KG1 (cell line): Measurements from ENCODE around the gene TMEM238L.
"Not testable (repeated sequence)": the region's sequence is repeated elsewhere in the genome, so short reads cannot be mapped to it uniquely, and the experiment has no call there.

Experiments used
- DNase-seq: peaks from one replicate; lab custom pipeline; 2025; lab: John Stamatoyannopoulos, UW

The TMEM238L gene

GRCh38 chr17:10803830-10804475 is at the start of gene TMEM238L:
TMEM238L (minus strand) TSS chr17:10804099; CDS start chr17:10803963, 136 bp downstream.
- DNase-seq: no peak

- DNase-seq: not testable (repeated sequence)
These were observed 42.7 kb upstream of the TMEM238L start for GRCh38 chr17:10846636-10847035.

- DNase-seq: no peak
These were observed 41.5 kb upstream of the TMEM238L start for GRCh38 chr17:10845388-10845751.

DNA sequence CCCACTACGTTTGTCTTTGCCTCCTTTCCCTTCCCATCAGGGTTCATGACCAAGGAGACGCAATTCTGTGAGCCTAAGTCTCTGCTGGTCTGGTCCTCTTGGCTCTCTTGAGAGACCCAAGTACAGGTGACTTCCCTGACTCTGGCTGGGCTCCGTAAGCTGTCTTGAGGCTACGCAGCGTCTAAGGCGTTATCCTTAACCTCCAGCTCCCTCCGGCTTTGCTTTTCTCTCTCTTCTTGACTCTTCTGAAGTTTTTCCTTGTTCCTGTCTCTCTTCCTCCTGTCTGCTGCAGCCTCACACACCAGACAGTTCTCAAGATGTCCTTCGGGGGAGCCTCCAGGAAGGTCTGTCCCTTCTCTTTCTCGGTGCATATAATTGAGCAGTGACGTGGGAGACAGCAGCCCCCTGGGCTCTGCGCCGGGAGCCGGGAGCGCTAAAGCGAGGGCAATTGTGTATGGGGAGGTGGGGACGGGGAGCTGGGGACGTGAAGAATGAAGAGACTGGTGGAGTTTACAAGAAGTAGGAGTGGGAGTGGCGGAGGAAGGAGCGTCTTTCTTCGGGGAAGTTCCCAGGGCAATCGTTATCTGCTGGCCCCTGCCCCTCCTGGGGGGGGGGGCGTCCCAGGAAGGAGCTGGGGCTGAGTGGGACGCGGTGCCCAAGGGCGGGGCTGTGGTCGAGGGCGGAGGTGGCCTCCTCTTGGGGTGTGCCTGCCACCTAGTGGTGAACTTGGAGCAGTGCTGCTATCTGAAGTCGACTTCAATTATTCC is 40.9 kb upstream of the TMEM238L start:
- DNase-seq: no peak

DNA sequence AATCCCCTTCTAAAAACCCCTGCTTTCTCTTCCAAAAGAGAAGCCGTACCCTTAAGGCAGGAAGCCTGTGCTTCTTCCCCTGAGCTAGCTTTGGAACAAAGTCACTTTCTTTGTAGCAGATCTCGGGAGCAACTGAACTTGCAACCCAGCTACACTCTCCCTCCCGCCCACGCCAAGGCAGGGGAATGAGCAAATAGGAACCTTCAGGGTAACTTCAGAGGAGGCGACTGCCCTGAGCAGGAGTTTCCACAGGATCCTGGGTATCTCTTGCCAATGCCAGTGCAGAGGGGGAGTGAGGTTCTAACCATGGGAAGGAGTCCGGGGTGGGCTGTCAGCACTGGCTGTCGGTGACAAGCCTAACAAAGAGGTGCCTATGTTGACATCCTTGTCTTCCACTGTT is 39.9 kb upstream of the TMEM238L start:
- DNase-seq: no peak

DNA sequence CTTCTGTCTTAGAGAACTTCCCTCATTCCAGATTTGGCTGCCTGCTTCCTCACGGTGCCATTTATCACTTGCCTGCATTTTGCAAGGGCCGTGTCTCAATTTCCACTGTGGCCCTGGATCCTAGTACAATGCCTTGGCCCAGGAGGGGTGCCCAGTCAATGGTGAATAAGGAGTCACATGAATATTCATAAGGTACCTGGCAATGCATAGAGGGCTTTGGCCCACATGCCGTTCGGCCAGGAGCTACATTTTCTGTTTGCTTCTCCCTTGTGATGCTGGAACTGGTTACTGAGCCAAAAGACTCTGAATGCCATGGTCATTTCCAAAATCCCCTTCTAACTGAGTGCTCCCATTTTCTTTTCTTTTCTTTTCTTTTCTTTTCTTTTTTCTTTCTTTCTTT is 38.8 kb upstream of the TMEM238L start:
- no peak for DNase-seq

DNA sequence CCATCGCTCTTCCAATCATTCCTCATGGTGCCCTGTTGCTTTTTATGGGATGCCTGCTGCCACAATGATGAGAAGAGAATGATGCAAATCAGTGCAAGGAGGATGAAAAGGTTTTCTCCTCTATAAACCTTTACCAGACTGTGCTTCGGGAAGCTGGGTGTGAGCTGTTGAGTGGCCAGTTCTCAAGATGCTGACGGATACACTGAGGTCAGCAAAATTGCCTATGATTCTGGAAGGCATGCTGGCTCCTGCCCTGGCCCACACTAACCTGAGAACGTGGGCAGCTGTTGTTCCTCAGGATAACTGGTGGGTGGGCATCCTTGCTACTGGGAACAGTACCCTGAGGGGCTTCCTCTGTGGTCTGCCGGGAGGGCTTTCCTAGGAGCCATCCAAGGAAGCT is 34.8 kb upstream of the TMEM238L start:
- no peak for DNase-seq

GRCh38 chr17:10837921-10838320 is 34.0 kb upstream of the TMEM238L start, which contains the start of gene PIRT:
PIRT (minus strand) TSS chr17:10838087; CDS start chr17:10825645, 12,442 bp downstream.
- no peak for DNase-seq

DNA sequence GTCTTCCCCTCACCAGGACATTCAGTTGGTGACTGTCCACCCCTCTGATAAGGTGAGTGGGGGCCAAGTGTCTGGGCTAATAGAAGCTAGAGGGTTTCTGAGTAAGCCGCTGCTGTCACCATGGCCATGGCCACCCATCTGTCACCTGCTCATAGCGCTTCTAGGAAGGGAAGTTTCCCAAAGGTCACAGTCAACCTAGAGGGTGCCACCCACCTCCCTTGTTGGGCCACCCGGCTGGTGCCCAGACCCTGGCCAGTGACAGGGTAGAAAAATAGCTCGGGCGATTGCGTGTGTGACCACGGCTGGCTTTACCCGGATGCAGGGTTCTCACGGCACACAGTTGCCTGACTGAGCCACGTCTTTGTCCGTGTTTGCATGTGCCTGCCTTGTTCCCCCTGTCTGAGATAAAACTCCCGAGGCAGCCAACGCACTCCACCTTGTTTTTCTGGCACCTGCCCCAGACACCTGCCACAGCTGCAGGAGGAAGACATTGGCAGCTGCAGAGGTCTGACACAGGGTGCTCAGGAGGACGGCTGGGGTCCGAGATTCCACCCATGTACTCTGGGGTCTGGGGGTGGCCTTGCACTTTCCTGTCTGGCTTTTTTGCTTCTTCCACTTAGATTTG is 33.2 kb upstream of the TMEM238L start:
- no peak for DNase-seq

DNA sequence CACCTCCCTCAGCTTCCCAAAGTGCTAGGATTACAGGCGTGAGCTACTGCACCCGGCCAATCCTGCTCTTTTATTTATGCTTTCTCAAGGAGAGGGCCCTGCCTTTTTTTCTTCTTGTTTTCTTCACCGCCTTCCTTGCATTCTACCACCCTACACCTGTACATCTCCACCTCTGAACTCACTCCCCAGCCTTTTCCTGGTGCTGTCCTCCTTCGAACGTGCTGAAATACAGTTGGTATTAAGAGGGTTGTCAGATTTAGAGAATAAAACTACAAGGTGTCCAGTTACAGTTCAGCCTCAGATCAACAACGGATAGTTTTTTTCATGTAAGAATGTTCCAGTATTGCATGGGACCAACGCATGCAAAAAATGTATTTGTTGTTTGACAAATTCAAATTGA is 32.2 kb upstream of the TMEM238L start:
- DNase-seq: no peak

DNA sequence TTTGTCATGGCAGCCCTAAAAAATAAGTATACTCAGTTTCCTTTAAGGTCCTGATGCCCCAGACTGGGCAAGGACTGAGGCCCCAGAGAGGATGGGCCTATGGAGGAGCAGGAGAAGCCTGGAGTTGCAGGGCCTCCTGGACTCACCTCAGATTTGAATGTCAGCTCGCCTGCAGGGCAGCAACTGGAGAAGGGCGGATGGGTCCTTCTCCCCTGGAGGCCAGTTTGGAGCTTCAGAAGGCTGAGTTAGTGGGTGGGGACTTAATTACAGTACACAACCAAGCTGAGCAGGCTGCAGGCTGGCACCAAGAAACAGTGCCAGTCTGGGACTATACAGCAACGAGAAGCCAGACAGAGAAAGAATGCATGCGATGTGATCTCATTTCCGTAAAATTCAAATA is 27.8 kb upstream of the TMEM238L start:
- DNase-seq: no peak

- no peak for DNase-seq
These were observed 24.1 kb upstream of the TMEM238L start for GRCh38 chr17:10827898-10828552.

GRCh38 chr17:10824874-10825273 is 21.0 kb upstream of the TMEM238L start:
- no peak for DNase-seq

DNA sequence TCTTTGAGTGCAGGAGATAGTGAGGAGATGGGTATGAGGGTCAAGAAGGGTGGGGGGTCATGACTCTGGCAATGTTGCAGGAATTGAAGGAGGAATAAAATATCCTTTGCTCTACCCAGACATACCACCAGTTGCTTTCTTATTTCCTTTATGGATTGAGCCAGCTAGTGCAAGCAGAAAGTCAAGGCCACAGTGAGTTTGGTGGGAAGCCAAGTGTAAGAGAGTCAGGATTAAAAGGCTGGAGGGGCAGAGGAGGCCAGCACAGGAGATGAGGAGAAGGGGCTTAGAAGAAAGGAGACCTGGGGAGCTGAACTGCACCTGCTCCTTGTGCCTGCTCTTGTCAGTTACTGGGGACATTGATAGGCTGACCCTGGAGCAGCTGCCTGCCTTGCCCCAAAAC is 17.9 kb upstream of the TMEM238L start:
- DNase-seq: no peak

- no peak for DNase-seq
These were observed 17.2 kb upstream of the TMEM238L start for GRCh38 chr17:10821054-10821453.

- DNase-seq: no peak
These were observed 11.4 kb upstream of the TMEM238L start for GRCh38 chr17:10815319-10815718.

DNA sequence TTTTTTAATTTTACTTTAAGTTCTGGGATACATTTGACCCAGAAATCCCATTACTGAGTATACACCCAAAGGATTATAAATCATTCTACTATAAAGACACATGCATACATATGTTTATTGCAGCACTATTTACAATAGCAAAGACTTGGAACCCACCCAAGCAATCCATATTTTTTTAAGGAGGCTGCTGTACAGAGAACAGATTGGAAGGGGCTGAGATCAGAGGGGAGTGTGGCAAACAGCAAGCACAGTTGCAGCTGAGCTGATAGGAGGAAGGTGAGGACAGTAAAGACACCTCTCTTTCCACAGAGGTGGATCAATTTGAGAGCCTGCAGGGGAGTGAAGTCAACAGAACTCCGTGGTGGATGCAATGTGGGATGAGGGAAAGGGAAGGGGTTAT is 10.2 kb upstream of the TMEM238L start:
- DNase-seq: no peak

DNA sequence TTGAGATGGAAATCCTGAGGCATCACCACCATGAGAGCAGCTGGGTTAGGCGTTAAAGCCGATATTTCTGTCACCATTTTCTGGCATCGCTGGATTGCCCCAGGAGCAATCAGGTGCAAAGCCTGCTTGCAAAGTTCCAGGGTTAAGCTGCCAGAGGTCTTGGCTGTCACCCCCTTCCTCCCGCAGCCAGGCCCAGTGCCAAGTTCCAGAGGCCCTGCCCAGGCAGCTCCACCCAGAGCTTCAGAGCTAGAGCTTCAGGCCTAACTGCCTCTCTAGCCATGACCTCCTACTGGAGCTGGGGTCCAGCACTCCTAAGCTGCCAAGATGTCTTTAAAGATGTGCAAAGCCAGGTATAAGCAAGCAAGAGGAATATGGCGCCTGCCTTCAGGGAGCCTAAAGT is 8.8 kb upstream of the TMEM238L start:
- DNase-seq: no peak

- no peak for DNase-seq
These were observed 5.7 kb upstream of the TMEM238L start for GRCh38 chr17:10809605-10810004.

DNA sequence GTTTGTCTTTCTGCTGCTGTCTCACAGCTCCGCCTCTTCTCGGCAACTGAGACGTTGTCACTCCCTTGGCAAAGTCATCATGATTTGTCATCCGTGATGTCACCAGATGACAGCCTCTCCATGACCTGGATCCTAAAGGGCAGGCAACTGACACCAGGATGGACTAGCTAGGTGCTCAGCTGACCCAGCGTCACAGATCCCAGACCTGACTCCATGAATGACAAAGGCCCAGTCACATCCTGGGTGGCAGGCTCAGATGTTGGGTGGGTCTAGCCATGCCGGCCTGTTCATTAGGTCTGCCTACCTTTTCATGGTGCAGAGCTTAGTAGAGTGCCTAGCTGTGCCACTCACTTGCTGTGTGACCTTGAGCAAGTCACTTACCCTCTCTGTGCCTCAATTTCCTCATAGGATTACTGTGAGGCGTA is 3.8 kb upstream of the TMEM238L start:
- DNase-seq: no peak

DNA sequence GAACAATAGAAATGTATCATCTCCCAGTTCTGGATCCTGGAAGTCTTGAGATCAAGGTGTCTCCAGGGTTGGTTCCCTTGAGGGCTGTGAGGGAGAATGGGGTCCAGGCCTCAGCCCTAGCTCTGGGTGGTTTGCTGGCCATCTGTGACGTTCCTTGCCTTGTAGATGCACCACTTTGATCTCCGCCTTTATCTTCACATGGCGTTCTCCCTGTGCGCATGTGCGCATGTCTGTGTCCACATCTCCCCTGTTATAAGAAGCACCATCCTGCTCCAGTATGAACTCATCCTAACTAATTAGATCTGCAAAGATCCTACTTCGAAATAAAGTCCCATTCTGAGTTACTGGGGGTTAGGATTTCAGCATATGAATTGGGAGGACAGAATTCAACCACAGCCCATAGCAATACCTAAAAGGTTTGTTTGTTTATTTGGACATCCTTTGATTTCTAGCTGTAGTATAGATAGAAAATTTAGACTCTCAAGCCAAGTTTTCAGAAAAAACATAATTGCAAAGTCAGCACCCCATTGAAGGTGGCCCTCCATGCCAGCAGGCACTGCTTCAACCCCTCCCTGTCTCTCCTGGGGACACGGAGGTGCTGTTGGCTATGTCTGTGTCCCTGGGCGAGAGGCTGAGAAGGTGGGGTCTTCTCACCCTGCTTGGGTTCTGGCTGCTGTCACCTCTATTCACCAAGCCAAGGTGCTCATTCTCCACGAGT is 2.8 kb upstream of the TMEM238L start:
- no peak for DNase-seq

GRCh38 chr17:10805911-10806310 is 2.0 kb upstream of the TMEM238L start:
- DNase-seq: no peak
